Fibroblast of lung (primary cell): ENCODE results near the gene PKDCC.

Experiments used
- CTCF ChIP-seq, 2 donors: IDR thresholded peaks in 1 of 2; conservative IDR thresholded peaks in 1 of 2; 1 replicate in 1 of 2; 2 replicates in 1 of 2; pipeline ENCODE4 v1.5.1; 2011 to 2012; ENCODE audit warnings: low read length in 2 of 2, control low read depth in 1 of 2, inconsistent platforms in 1 of 2, low read depth in 1 of 2, mild to moderate bottlenecking in 1 of 2
- EZH2 ChIP-seq: IDR thresholded peaks from 2 replicates; pipeline ENCODE4 v1.5.1; 2012; ENCODE audit warnings: low read length, control low read depth, mild to moderate bottlenecking; ENCODE audit errors: missing control alignments

DNA sequence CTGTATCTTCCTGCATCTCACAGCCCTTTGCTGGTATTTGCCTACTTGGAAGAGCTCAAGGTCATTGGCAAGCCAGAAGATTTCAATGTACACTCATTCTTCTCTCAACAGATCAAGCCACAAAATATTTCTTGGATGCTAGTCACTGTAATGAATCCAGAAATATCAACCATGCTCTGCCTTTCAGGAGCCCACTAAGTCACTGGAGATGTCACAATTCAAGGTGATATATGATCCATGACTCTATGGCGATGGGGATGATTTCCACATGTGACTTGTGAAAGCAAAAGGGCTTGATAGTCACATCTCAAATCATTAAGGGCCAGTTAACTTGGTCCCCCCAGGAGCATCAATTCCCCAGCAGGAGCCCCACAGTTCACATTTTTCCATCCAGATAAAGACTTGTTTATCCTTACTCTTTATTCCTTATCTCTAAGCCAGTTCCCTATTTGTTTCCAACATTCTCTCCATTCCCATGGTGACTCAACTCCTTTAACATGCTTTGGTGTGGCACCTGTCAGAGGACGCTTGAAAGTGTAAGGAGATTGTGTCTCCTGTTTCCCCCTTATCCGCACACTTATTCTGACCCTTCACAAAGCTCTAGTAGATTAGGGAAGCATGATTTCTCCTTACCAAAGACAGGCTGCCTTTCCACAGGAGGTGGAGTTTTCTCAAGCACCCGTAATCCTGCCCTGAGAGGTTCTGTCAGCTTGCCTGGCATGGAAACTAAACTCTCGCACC lies 15.8 kb downstream of the PKDCC start:
- TF ChIP-seq CTCF (conservative IDR thresholded peaks at IDR 0.05 in 1 of 2, IDR thresholded peaks at IDR 0.05 in 1 of 2; ENCODE audit: low read depth in 1 of 2, low read length in 2 of 2) (no peak), EZH2 (no peak)
